Esophagus squamous epithelium (tissue), 5 donors: Measurements from ENCODE around the gene TAS2R9. TPM values are rescaled to one million over a fixed set of nuclear protein-coding genes. Genes with fewer than 3 reads are reported as not detected.

Experiments
- DNase-seq: peaks from one replicate; lab custom pipeline; 2025; lab: John Stamatoyannopoulos, UW
- H3K27ac ChIP-seq, 4 donors: fragments of 200-600 bp; sonication (generic); one replicate each; pipeline ENCODE4 v1.5.1; 2016 to 2019; ENCODE audit warnings: mild to moderate bottlenecking in 1 of 4
- H3K27me3 ChIP-seq, 4 donors: fragments of 200-600 bp; sonication (generic); 1 replicate in 3 of 4; 2 replicates in 1 of 4; pipeline versions ENCODE4 v1.5.1 to v1.6.0; 2017 to 2021; ENCODE audit warnings: antibody characterized with exemption in 1 of 4
- H3K36me3 ChIP-seq, 3 donors: fragments of 200-600 bp; sonication (generic); one replicate each; pipeline ENCODE4 v1.5.1; 2016 to 2019
- H3K4me1 ChIP-seq, 3 donors: fragments of 200-600 bp; sonication (generic); one replicate each; pipeline ENCODE4 v1.5.1; 2017 to 2019
- H3K4me3 ChIP-seq, 4 donors: fragments of 200-600 bp; sonication (generic); 1 replicate in 3 of 4; 2 replicates in 1 of 4; pipeline ENCODE4 v1.5.1; 2016 to 2019; ENCODE audit warnings: mild to moderate bottlenecking in 2 of 4, moderate library complexity in 1 of 4
- H3K9me3 ChIP-seq, 3 donors: fragments of 200-600 bp; sonication (generic); one replicate each; pipeline ENCODE4 v1.5.1; 2016 to 2019
- POLR2A ChIP-seq, 4 donors: fragments of 450-650 bp; IDR thresholded peaks; one replicate each; pipeline ENCODE4 v1.6.1; 2017; ENCODE audit warnings: antibody characterized with exemption in 4 of 4, mild to moderate bottlenecking in 4 of 4, moderate library complexity in 3 of 4
- WGBS, 2 donors: methylation state at CpG; one replicate each; pipeline ENCODE4 v1.1.5; 2018; 5-methylcytosine and 5-hydroxymethylcytosine counted together
- intact Hi-C: fragments of 100-400 bp; cut with DNase I; formaldehyde crosslinking; loops from one replicate; pipeline ENCODE4 v1.15.0; 2022
- total RNA-seq, 4 donors: library from RNA; depleted of rRNA; stranded (reverse); fragments of >200 nt; gene quantifications; one replicate each; pipeline ENCODE4 v1.1.0, GENCODE V29; 2016
- TF ChIP-seq, protein P1 (sequence below), 6 experiments: fragments of 450-650 bp in 4 of 6; fragments of 200-600 bp in 2 of 6; sonication (generic) in 2 of 6; IDR thresholded peaks; one replicate each; pipeline ENCODE4 v1.5.1; 2016 to 2019; ENCODE audit warnings: antibody characterized with exemption in 6 of 6, mild to moderate bottlenecking in 4 of 6, moderate library complexity in 4 of 6
- donor health status: DM: yes; HTN: yes; CAD: no.

The TAS2R9 gene
- total RNA-seq, 4 donors from 2014 or later: 0.66 TPM; not detected in 3

DNA sequence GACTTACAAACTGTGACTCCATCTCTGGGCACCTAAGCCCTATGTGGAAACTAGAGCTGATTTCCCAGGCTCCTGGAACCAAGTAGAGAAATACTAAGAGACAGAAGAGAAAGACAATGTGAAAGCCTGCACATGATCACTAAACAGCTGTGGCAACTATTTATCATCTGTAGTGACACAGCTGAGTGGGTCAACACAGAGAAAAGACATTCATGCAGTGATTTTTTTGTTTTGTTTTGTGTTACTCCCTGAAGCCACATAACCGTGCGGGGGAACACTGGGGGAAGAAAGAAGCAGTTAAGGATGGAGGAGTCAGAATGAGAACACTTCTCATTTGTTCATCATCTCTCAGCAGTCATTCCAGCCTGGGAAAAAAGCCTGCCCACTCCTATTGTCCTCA, 37.8 kb upstream of the TAS2R9 start:
- Histone ChIP-seq H3K27ac (no peak overlapping the region), H3K36me3 (peaks cover 0 to 9% (median 0%) of the 10 kb centered on the region in 3 donors), H3K27me3 (no peaks in the 10 kb centered on the region), H3K9me3 (no peaks in the 10 kb centered on the region), H3K4me1 (no peaks in the 10 kb centered on the region), H3K4me3 (no peak overlapping the region)
- WGBS, 2 donors: 11 to 29% methylated on average over 2 of the region's 2 CpGs
- intact Hi-C loops: no loop called here
- TF ChIP-seq, protein P1, sequence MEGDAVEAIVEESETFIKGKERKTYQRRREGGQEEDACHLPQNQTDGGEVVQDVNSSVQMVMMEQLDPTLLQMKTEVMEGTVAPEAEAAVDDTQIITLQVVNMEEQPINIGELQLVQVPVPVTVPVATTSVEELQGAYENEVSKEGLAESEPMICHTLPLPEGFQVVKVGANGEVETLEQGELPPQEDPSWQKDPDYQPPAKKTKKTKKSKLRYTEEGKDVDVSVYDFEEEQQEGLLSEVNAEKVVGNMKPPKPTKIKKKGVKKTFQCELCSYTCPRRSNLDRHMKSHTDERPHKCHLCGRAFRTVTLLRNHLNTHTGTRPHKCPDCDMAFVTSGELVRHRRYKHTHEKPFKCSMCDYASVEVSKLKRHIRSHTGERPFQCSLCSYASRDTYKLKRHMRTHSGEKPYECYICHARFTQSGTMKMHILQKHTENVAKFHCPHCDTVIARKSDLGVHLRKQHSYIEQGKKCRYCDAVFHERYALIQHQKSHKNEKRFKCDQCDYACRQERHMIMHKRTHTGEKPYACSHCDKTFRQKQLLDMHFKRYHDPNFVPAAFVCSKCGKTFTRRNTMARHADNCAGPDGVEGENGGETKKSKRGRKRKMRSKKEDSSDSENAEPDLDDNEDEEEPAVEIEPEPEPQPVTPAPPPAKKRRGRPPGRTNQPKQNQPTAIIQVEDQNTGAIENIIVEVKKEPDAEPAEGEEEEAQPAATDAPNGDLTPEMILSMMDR (IDR thresholded peaks at IDR 0.05): no peak
- TF ChIP-seq POLR2A (IDR thresholded peaks at IDR 0.05): no peak
- DNase-seq: no peak

DNA sequence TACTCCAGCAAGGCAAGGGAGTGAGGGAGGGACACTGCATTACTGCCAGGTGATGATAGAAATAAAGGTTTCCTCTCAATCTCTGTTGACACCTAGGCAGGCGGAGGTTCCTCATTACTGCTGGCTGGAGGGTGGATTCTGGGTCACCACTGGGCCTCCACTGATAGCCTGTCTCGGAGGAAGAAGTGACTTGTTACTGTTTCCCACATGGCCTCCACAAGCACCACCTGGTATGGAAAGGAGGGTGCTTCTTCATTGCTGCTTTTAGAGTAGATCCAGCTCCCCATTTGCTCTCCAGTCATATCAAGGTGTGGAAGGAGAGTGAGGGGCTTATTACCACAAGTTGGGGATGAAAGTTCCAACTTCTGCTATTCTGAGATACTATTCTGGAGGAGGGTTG, 32.9 kb upstream of the TAS2R9 start:
- no peak for TF ChIP-seq POLR2A (IDR thresholded peaks at IDR 0.05)
- TF ChIP-seq, protein P1 (IDR thresholded peaks at IDR 0.05): no peak
- Histone ChIP-seq H3K9me3 (no peaks in the 10 kb centered on the region), H3K27ac (no peak overlapping the region), H3K4me3 (no peak overlapping the region), H3K36me3 (peaks cover 0 to 9% (median 0%) of the 10 kb centered on the region in 3 donors), H3K4me1 (no peaks in the 10 kb centered on the region), H3K27me3 (no peaks in the 10 kb centered on the region)
- intact Hi-C loops: no loop called here
- WGBS, 2 donors: 100% methylated on average over 2 of the region's 2 CpGs; no CpG with 5 or more reads in 1 of the 2 donors
- no peak for DNase-seq

DNA sequence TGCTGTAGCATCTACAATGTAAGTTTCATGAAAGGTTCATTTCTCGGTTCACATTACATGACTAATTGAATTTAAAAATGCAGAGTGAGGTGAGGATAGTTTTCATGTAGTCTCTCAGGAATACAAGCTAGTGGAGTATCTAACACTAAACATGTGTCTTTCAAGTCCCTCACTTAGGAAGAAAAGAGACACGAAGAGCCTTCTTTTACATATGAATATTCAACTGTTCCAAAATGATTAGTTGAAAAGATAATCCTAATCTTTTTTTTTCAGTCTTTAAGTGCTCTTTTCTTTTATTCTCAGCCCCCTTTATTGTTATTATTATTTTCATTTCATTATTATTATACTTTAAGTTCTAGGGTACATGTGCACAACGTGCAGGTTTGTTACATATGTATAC, 28.5 kb upstream of the TAS2R9 start:
- no peak for TF ChIP-seq POLR2A (IDR thresholded peaks at IDR 0.05)
- TF ChIP-seq, protein P1 (IDR thresholded peaks at IDR 0.05): no peak
- Histone ChIP-seq H3K4me1 (no peaks in the 10 kb centered on the region), H3K4me3 (no peak overlapping the region), H3K27me3 (no peaks in the 10 kb centered on the region), H3K36me3 (no peaks in the 10 kb centered on the region), H3K9me3 (no peaks in the 10 kb centered on the region), H3K27ac (no peak overlapping the region)
- 81 to 93% methylated on average over 3 of the region's 3 CpGs for WGBS, 2 donors
- DNase-seq: no peak
- intact Hi-C loops: no loop called here

DNA sequence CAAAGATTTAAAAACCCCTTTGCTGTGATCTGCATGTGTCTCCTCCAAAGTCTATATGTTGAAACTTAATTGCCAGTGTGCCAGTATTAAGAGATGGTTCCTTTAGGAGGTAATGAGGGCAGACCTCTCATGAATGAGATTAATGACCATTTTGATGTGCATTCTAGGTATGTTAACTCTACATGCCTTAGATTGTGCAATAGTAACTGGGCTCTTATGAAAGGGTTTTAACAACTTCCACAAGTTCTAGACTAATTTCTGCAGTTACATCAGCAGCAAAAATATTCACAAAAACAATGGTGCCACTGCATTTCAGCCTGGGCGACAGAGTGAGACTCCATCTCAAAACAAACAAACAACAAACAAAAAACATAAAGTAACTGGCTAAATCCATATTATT, 20.0 kb upstream of the TAS2R9 start:
- H3K4me3 ChIP-seq: no peak overlapping the region
- H3K27me3 ChIP-seq: no peaks in the 10 kb centered on the region
- intact Hi-C loops: no loop called here
- no peak for DNase-seq
- H3K27ac ChIP-seq: no peak overlapping the region
- no peaks in the 10 kb centered on the region for H3K9me3 ChIP-seq
- no peaks in the 10 kb centered on the region for H3K36me3 ChIP-seq
- no peaks in the 10 kb centered on the region for H3K4me1 ChIP-seq
- TF ChIP-seq, protein P1 (IDR thresholded peaks at IDR 0.05): no peak
- no peak for TF ChIP-seq POLR2A (IDR thresholded peaks at IDR 0.05)
- WGBS, 2 donors: 88 to 91% methylated on average over 1 of the region's 1 CpG

DNA sequence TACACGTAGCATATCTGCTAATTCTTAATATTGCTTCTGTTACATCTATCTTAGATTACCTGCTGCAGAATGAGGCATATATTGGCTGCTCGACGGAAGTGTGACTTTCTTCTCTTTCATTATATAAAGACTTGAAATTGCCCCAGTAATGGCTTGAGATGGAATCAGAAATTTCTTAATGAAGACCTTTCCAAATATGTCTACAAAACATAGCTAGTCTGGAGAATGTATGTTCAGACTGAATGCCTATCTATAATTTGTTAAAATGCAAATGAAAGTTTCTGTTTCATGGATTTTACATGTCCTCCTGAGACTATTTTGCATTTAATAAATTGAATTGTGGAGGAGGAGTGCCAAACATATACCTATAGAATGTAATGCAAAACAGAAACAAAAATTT, 16.3 kb upstream of the TAS2R9 start, which contains the start of gene TAS2R10:
Gene TAS2R10 (minus strand): TSS at position 101 of the 400 bp plus-strand sequence. CDS start 89 bp downstream, at position 12.
- TF ChIP-seq POLR2A (IDR thresholded peaks at IDR 0.05): no peak
- TF ChIP-seq, protein P1 (IDR thresholded peaks at IDR 0.05): no peak
- 86 to 87% methylated on average over 3 of the region's 3 CpGs for WGBS, 2 donors
- H3K4me1 ChIP-seq: no peaks in the 10 kb centered on the region
- intact Hi-C loops: no loop called here
- no peak for DNase-seq
- H3K27ac ChIP-seq: no peak within 1 kb of the TSS
- H3K36me3 ChIP-seq: no peaks in the 10 kb centered on the region
- H3K9me3 ChIP-seq: no peaks in the 10 kb centered on the region
- H3K27me3 ChIP-seq: no peaks in the 10 kb centered on the region
- no peak within 1 kb of the TSS for H3K4me3 ChIP-seq
